ENCODE results near the gene ZNF606.

GRCh38 chr19:57934820-57935665 lies 67.6 kb downstream of the ZNF606 start, which contains the start of gene ZNF418:
- TF ChIP-seq CTCF (IDR thresholded peaks at IDR 0.05; ENCODE audit: low read length) (no peak), EZH2 (optimal IDR thresholded peaks at IDR 0.05; ENCODE audit: low read depth, low read length) (no peak), EZH2phosphoT487 (IDR thresholded peaks at IDR 0.05; ENCODE audit: low read length) (no peak)

Data from MM.1S (cell line).